DMS53 treated with DMSO at 0.1 percent for 48 hours (cell line): Measurements from ENCODE around the gene DOK7.

ENCODE experiments used
- DNase-seq: peaks from one replicate; lab custom pipeline; 2025; ENCODE audit not compliant: unreplicated experiment; lab: John Stamatoyannopoulos, UW

DOK7 gene

GRCh38 chr4:3518941-3519340 is 55.8 kb downstream of the DOK7 start:
- DNase-seq, result no peak

- no peak for DNase-seq
Observed at GRCh38 chr4:3519468-3520264, 56.6 kb downstream of the DOK7 start.

GRCh38 chr4:3520276-3520675 is 57.2 kb downstream of the DOK7 start:
- DNase-seq, result no peak

GRCh38 chr4:3520796-3521600 is 57.9 kb downstream of the DOK7 start:
- no peak for DNase-seq

GRCh38 chr4:3521621-3522325 is 58.7 kb downstream of the DOK7 start:
- DNase-seq, result no peak

GRCh38 chr4:3522326-3522640 is 59.2 kb downstream of the DOK7 start:
- no peak for DNase-seq

GRCh38 chr4:3522651-3523050 is 59.5 kb downstream of the DOK7 start:
- DNase-seq, result no peak

- no peak for DNase-seq
Observed at GRCh38 chr4:3523146-3523627, 60.1 kb downstream of the DOK7 start.

GRCh38 chr4:3523628-3524221 is 60.6 kb downstream of the DOK7 start:
- no peak for DNase-seq

GRCh38 chr4:3524349-3524748 is 61.2 kb downstream of the DOK7 start:
- no peak for DNase-seq

- DNase-seq, result no peak
Observed at GRCh38 chr4:3524920-3525319, 61.8 kb downstream of the DOK7 start.

- no peak for DNase-seq
Observed at GRCh38 chr4:3525532-3526430, 62.7 kb downstream of the DOK7 start.

GRCh38 chr4:3526456-3526855 is 63.4 kb downstream of the DOK7 start:
- DNase-seq, result no peak

GRCh38 chr4:3527101-3527913 is 64.2 kb downstream of the DOK7 start:
- DNase-seq, result no peak

GRCh38 chr4:3527914-3528876 is 65.1 kb downstream of the DOK7 start:
- no peak for DNase-seq

- DNase-seq, result no peak
Observed at GRCh38 chr4:3529363-3529762, 66.3 kb downstream of the DOK7 start.

- DNase-seq, result no peak
Observed at GRCh38 chr4:3530051-3530450, 66.9 kb downstream of the DOK7 start.

GRCh38 chr4:3530663-3531254 is 67.7 kb downstream of the DOK7 start:
- DNase-seq, result no peak
